Measurements from ENCODE around the gene RGS11.

RGS11 gene

DNA sequence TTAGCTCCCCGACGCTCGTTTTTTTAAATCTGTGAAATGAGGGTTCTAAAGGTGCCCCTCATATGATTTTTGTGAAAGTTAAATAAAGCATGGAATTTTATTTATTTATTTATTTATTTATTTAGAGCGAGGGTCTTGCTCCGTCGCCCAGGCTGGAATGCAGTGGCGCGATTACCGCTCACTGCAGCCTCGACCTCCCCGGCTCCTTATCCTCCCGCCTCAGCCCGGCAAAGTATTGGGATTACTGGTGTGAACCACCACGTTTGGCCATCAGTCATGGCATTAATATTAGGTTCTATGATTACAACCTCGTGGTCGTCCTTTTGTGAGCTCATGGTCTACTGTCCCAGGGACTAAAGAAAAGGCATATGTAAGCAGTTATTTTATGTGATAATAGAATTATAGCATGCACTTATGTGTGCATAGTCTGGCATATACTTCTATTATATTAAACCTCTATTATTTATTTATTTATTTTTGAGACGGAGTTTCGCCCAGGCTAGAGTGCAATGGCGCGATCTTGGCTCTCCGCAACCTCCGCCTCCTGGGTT, 45.9 kb downstream of the RGS11 start:
- DNase-seq (ENCODE audit: low read depth): no peak

- DNase-seq (ENCODE audit: low read depth): peak; percentile 81
Measured at GRCh38 chr16:228852-229730, 46.7 kb downstream of the RGS11 start, which contains the start of gene LUC7L. Gene LUC7L, minus strand, starts transcription at chr16:229449. Its CDS starts 110 bp downstream, at chr16:229339.

DNA sequence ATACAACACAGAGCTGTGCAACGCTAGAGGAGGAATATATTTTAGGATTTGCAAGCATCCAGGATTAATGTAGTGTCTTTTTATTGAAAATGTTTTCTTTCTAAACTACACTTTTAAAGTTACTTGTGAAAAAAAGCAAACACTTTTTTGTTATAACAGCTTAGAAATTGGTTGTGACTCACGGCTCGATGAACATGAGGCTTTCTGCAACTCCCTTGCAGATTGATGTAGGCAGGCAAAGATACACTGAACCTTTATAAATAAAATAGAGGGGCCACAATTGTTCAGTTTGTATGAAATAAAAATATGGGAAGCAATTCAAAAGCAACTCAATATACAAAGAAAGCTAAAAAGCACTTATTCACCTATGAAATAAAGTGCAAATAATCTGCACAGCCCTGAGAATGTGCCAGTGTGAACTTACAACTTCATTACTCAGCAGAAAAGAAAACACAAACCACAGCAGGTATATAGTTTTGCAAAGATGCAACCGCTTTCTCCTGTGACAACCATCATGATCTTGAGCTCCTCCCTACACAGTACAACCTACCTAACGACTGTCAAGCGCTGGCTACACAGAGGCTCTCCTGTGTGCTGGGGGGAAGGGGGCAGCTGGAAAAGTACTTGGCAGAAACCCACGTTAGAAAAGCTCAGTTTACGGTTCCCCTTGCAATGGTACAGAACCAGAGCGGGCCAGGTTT, 47.4 kb downstream of the RGS11 start:
- DNase-seq (ENCODE audit: low read depth): no peak

DNA sequence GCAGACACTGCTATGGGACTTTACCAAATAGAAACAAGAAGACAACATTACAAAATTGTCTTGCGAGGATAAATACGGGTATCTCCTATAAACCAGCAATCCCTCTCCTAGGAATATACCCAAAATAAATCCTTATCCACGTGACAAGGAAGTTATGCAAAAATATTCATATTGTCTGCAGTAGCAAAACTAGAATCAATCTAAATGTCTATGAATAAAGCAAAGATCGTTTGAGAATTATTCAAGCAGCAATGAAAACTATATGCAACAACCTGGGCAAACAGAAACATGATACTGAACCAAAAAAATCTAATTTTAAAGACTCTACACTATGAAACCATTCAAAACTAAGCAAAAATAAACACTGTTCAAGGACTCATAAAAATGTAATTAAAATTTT, 55.7 kb downstream of the RGS11 start:
- DNase-seq (ENCODE audit: low read depth): no peak

Data from stimulated activated CD4-positive, alpha-beta T cell treated with anti-CD3 and anti-CD28 coated beads, Interleukin-2, amount 100 ng/mL, for 4 hours (primary cell).